Hepatocyte (in vitro differentiated cells): ENCODE results near the gene JMJD8. TPM values are rescaled to one million over a fixed set of nuclear protein-coding genes. Genes with fewer than 3 reads are reported as not detected.
A peak's percentile ranks its signal among the peaks of the same experiment; 100 is the strongest.

ENCODE experiments used
- DNase-seq: peaks from one replicate; pipeline ENCODE4 v3.0.0-alpha.2; 2016; ENCODE audit warnings: low spot score
- H2AFZ ChIP-seq: fragments of 200-600 bp; sonication (generic); 2 replicates; pipeline ENCODE4 v1.6.0; 2016; ENCODE audit warnings: antibody characterized with exemption, mild to moderate bottlenecking
- H3K27ac ChIP-seq: fragments of 200-600 bp; sonication (generic); 2 replicates; pipeline ENCODE4 v1.5.1; 2016; ENCODE audit warnings: mild to moderate bottlenecking
- H3K27me3 ChIP-seq: fragments of 200-600 bp; sonication (generic); 2 replicates; pipeline ENCODE4 v1.6.1; 2016
- H3K36me3 ChIP-seq: fragments of 200-600 bp; sonication (generic); replicated peaks from 2 replicates; pipeline ENCODE4 v1.5.1; 2016; ENCODE audit warnings: low read depth; ENCODE audit not compliant: insufficient read depth
- H3K4me1 ChIP-seq: fragments of 200-600 bp; sonication (generic); 2 replicates; pipeline ENCODE4 v1.5.1; 2016; ENCODE audit warnings: mild to moderate bottlenecking, moderate library complexity; ENCODE audit not compliant: insufficient read depth
- H3K4me2 ChIP-seq: fragments of 200-600 bp; sonication (generic); 2 replicates; pipeline ENCODE4 v1.6.0; 2016
- H3K4me3 ChIP-seq: fragments of 200-600 bp; sonication (generic); 2 replicates; pipeline ENCODE4 v1.5.1; 2016; ENCODE audit warnings: mild to moderate bottlenecking
- H3K79me2 ChIP-seq: fragments of 200-600 bp; sonication (generic); 2 replicates; pipeline ENCODE4 v1.6.0; 2017; ENCODE audit warnings: mild to moderate bottlenecking
- H3K9me2 ChIP-seq: fragments of 200-600 bp; sonication (generic); replicated peaks from 2 replicates; pipeline ENCODE4 v1.6.0; 2017; ENCODE audit warnings: mild to moderate bottlenecking; ENCODE audit not compliant: insufficient read depth
- H3K9me3 ChIP-seq: fragments of 200-600 bp; sonication (generic); 2 replicates; pipeline ENCODE4 v1.5.1; 2016; ENCODE audit warnings: low read depth, mild to moderate bottlenecking
- H4K20me1 ChIP-seq: fragments of 200-600 bp; sonication (generic); 2 replicates; pipeline ENCODE4 v1.6.0; 2016; ENCODE audit warnings: mild to moderate bottlenecking; ENCODE audit not compliant: insufficient read depth, poor library complexity, severe bottlenecking
- EZH2 ChIP-seq: fragments of 200-600 bp; sonication (generic); IDR thresholded peaks from 2 replicates; pipeline ENCODE4 v1.6.1; 2016; ENCODE audit warnings: antibody characterized with exemption, mild to moderate bottlenecking, borderline replicate concordance
- EZH2phosphoT487 ChIP-seq: fragments of 200-600 bp; sonication (generic); IDR thresholded peaks from one replicate; pipeline ENCODE4 v1.6.1; 2018; ENCODE audit warnings: antibody characterized with exemption, mild to moderate bottlenecking, low read depth, moderate library complexity; ENCODE audit not compliant: unreplicated experiment, severe bottlenecking
- WGBS: methylation state at CpG from one replicate; pipeline ENCODE4 v1.1.6; 2016; ENCODE audit warnings: low lambda C conversion rate; ENCODE audit errors: missing lambda C conversion rate; 5-methylcytosine and 5-hydroxymethylcytosine counted together
- polyA plus RNA-seq: library from polyadenylated mRNA; unstranded; fragments of >200 nt; fragmentation: Nextera tagmentation; extraction: Ambion mirVana; gene quantifications from 2 replicates; pipeline ENCODE4 v1.2.1, GENCODE V29; 2016
- total RNA-seq: library from RNA; depleted of rRNA; stranded (reverse); fragments of >200 nt; gene quantifications from 2 replicates; pipeline ENCODE4 v1.2.3, GENCODE V29; 2014
- TF ChIP-seq, protein P1 (sequence below): fragments of 200-600 bp; sonication (generic); IDR thresholded peaks from 2 replicates; pipeline ENCODE4 v1.5.1; 2016; ENCODE audit warnings: antibody characterized with exemption, mild to moderate bottlenecking; ENCODE audit not compliant: poor library complexity

Gene JMJD8
- total and polyA plus RNA-seq, 2 experiments from 2014 or later = 44.3 to 84.3 TPM

DNA sequence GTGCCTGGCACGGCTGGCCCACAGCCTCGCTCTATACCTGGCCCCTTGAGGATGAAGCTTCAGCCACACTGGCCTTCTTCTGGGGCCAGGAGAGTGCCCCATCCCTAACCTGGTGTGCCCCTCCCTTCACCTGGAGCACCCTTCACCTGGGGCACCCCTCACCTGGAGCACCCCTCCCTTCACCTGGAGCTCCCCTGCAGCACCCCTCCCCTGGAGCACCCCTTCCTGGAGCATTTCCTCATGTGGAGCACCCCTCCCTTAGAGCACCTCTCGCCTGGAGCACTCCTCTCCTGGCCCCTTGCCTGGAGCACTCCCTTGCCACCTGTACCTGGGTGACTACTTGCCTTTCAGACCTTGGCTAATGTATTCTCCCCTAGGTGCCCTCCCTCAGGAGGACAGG lies 23.9 kb upstream of the JMJD8 start:
- Histone ChIP-seq H2AFZ (no peak overlapping the region), H3K4me2 (no peak overlapping the region), H3K27me3 (peaks cover 69% of the 10 kb centered on the region), H3K4me1 (no peaks in the 10 kb centered on the region), H3K79me2 (no peaks in the 10 kb centered on the region), H3K9me2 (no peaks in the 10 kb centered on the region), H3K4me3 (no peak overlapping the region), H3K36me3 (no peaks in the 10 kb centered on the region), H3K9me3 (no peaks in the 10 kb centered on the region), H4K20me1 (no peaks in the 10 kb centered on the region), H3K27ac (no peak overlapping the region)
- WGBS = 72% methylated on average over 3 of the region's 3 CpGs
- no peak for DNase-seq
- TF ChIP-seq EZH2phosphoT487 (no peak), EZH2 (no peak)
- TF ChIP-seq, protein P1, sequence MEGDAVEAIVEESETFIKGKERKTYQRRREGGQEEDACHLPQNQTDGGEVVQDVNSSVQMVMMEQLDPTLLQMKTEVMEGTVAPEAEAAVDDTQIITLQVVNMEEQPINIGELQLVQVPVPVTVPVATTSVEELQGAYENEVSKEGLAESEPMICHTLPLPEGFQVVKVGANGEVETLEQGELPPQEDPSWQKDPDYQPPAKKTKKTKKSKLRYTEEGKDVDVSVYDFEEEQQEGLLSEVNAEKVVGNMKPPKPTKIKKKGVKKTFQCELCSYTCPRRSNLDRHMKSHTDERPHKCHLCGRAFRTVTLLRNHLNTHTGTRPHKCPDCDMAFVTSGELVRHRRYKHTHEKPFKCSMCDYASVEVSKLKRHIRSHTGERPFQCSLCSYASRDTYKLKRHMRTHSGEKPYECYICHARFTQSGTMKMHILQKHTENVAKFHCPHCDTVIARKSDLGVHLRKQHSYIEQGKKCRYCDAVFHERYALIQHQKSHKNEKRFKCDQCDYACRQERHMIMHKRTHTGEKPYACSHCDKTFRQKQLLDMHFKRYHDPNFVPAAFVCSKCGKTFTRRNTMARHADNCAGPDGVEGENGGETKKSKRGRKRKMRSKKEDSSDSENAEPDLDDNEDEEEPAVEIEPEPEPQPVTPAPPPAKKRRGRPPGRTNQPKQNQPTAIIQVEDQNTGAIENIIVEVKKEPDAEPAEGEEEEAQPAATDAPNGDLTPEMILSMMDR = no peak

DNA sequence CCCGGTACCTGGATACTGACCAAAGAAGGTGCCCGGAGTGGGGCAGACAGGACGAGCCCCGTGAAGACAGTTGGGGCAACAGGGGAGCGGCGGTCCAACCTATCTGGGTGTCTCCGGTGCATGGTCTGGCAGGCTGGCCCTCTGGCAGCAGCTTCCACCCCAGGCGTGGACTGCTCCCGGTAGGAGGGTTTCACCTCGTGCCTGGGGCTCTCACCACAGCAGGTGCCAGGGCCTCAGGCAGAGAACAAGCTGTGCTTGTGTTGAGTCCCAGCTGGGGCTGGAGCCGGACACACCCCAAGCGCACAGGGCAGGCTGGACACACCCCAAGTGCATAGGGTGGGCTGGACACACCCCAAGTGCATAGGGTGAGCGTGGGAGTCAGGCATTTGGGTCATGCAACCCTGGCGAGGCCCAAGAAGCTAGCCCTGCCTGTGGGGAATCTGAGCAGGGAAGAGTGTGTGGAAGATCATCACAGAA lies 23.0 kb upstream of the JMJD8 start:
- 55% methylated on average over 14 of the region's 14 CpGs for WGBS
- Histone ChIP-seq H3K27ac (no peak overlapping the region), H3K4me2 (no peak overlapping the region)

DNA sequence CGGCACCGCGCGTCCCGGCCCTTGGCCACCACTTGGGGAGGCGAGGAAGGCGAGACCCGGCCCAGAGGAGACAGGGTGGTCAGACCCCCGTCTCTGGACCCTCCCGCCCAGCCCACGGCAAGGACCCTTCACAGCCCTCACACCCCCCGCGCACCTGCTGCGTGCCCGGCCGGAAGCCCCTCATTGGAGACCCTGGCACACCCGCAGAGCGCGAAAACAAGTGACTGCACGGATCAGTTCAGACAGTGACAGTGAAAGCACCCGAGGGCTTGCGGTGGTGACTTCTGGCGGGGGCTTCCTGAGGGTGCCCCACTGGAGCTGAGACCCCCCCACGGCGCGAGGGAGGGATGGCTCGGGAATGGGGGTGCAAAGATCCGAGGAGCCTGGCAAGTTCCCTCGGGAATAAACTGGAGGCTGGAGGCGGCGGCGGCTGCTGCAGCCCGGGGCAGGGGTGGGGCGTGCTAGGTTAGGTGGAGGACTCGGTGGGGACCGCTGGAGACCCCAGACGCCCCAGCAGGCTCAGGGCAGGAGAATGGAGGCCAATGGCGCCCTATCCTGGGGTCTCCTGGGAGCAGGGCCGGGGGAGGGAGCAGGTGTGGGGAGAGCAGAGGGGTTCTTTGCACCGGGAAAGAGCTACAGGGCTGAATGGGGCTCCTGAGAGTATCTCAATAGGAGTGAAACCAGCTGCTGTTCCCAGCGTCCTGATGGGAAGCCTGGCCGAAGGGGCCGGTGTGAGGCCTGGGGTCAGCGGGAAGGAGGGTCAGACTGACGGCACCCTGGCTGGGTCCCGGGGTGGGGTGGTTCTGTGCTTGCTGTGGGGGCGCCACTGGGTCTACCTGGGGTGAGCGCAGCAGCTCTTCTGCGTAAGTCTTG lies 22.3 kb upstream of the JMJD8 start:
- Histone ChIP-seq H3K9me3 (no peaks in the 10 kb centered on the region), H3K4me2 (peak overlapping the region; percentile 54), H3K27me3 (peaks cover 85% of the 10 kb centered on the region), H3K9me2 (no peaks in the 10 kb centered on the region), H4K20me1 (no peaks in the 10 kb centered on the region), H3K36me3 (no peaks in the 10 kb centered on the region), H3K4me1 (no peaks in the 10 kb centered on the region), H3K79me2 (no peaks in the 10 kb centered on the region), H2AFZ (no peak overlapping the region), H3K27ac (no peak overlapping the region), H3K4me3 (no peak overlapping the region)
- DNase-seq = no peak
- TF ChIP-seq EZH2phosphoT487 (peak; percentile 34), EZH2 (peak; percentile 82)
- TF ChIP-seq, protein P1 = no peak
- 8% methylated on average over 39 of the region's 49 CpGs for WGBS

More for the DNA sequence above, 23.0 kb upstream of the JMJD8 start:
- no peak overlapping the region for H2AFZ ChIP-seq
- no peaks in the 10 kb centered on the region for H3K4me1 ChIP-seq
- no peaks in the 10 kb centered on the region for H3K9me3 ChIP-seq
- H3K36me3 ChIP-seq = no peaks in the 10 kb centered on the region
- TF ChIP-seq, protein P1 = no peak
- TF ChIP-seq EZH2 = no peak
- no peak for TF ChIP-seq EZH2phosphoT487
- no peaks in the 10 kb centered on the region for H3K9me2 ChIP-seq
- no peaks in the 10 kb centered on the region for H4K20me1 ChIP-seq
- no peaks in the 10 kb centered on the region for H3K79me2 ChIP-seq
- H3K4me3 ChIP-seq = no peak overlapping the region
- DNase-seq = no peak
- peaks cover 78% of the 10 kb centered on the region for H3K27me3 ChIP-seq
